BJ (cell line): ENCODE results near the gene ZNF467. TPM values are rescaled to one million over a fixed set of nuclear protein-coding genes. Genes with fewer than 3 reads are reported as not detected.

ENCODE experiments used
- CTCF ChIA-PET: fragments of 350-600 bp; formaldehyde crosslinking; extraction: SDS; loops from one replicate; lab custom pipeline; 2021; ENCODE audit warnings: antibody characterized with exemption, inconsistent platforms; lab: Yijun Ruan, JAX
- POLR2A ChIA-PET: fragments of 300-600 bp; sonication (Branson Sonifier 250); formaldehyde crosslinking; extraction: SDS; loops from one replicate; lab custom pipeline; 2021; ENCODE audit warnings: antibody characterized with exemption; lab: Charles Lee
- DNase-seq: peaks from one replicate; pipeline ENCODE4 v3.0.0-alpha.2; 2011; ENCODE audit warnings: low read depth
- H3K27me3 ChIP-seq: 2 replicates; pipeline ENCODE4 v1.6.0; 2011; ENCODE audit warnings: low read length; ENCODE audit not compliant: control insufficient read depth, insufficient read depth
- H3K36me3 ChIP-seq: 2 replicates; pipeline ENCODE4 v1.5.1; 2011; ENCODE audit warnings: low read length; ENCODE audit not compliant: control insufficient read depth, insufficient read depth
- H3K4me3 ChIP-seq: 2 replicates; pipeline ENCODE4 v1.5.1; 2011; ENCODE audit warnings: low read depth, mild to moderate bottlenecking, control low read depth, low read length
- polyA plus RNA-seq: library from polyadenylated mRNA; depleted of rRNA; stranded (reverse); fragments of >200 nt; gene quantifications from 2 replicates; pipeline ENCODE4 v1.2.3, GENCODE V29; 2011
- TF ChIP-seq, protein P1 (sequence below): IDR thresholded peaks from 2 replicates; pipeline ENCODE4 v1.5.1; 2011; ENCODE audit warnings: low read depth, mild to moderate bottlenecking, control low read depth, inconsistent platforms, low read length, moderate library complexity; ENCODE audit not compliant: insufficient read depth

Gene ZNF467
- polyA plus RNA-seq, 1 experiment = 1.6 TPM

DNA sequence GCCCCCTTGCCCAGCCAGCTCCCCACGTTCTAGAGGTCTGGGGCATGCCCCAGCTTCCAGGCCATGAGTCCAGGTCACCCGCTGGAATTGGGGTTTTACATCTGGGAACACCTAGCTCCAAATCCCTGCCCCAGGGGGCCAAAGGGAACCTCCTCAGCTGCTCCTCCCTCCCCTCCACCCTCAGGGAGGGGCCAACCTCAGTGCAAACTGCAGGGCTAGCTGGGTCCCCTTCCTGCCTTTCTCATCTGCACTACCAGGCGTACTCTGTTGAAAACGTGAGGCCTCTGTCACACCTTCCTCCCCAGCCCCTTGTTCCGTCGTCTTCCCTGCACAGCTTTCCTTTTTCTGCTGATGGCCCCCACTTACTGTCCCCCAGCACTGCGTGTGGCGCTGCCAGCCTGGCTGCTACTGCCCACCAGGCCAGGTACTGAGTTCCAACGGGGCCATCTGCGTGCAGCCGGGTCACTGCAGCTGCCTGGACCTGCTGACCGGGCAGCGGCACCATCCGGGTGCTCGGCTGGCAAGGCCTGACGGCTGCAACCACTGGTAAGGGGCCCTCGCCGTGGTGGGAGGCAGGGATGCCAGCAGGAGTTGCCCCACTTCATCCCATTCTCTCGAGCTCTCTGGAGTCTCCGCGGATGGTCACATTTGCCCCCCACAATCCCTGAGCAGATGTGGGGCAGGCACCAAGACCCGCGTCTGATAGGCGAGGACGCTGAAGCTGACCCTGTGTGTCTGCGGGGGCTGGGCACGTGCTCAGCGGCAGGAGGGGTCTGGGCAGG, 40.1 kb upstream of the ZNF467 start:
- CTCF ChIA-PET = interaction anchor here (1.2 kb wide), 1 partner anchor 10 kb away, joined by 4 read pairs; no protein-coding TSS in a partner anchor

DNA sequence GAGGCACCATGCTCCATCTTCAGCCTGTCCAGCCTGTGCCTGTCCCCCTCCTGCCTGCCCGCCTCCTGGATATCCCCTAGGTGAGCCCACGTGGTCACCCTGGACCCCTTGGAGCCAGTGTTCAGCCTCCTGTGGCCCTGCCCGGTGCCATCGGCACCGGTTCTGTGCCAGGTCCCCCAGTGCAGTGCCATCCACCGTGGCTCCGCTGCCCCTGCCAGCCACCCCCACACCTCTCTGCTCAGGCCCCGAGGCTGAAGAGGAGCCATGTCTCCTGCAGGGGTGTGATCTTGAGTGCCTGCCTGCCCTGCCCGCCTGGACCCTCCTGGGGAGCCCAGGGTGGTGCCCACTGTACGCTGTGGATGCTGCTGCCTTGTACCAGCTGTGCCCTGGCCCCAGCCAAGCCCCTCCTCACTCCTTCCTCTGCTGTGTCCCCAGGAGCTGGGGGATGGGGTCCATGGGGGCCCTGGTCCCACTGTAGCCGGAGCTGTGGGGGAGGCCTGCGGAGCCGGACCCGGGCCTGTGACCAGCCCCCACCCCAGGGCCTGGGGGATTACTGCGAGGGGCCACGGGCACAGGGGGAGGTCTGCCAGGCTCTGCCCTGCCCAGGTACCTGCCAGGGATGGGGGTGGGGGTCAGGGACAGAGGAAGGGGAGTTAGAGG, 38.6 kb upstream of the ZNF467 start:
- ChIA-PET CTCF (interaction anchor here (1.2 kb wide), 1 partner anchor 11 kb away, joined by 4 read pairs; no protein-coding TSS in a partner anchor), POLR2A (no interaction called here)
- no peak for DNase-seq
- no peak overlapping the region for H3K4me3 ChIP-seq
- H3K27me3 ChIP-seq = no peaks in the 10 kb centered on the region; the same call in 1 of the 2 replicates
- no peaks in the 10 kb centered on the region for H3K36me3 ChIP-seq
- TF ChIP-seq, protein P1, sequence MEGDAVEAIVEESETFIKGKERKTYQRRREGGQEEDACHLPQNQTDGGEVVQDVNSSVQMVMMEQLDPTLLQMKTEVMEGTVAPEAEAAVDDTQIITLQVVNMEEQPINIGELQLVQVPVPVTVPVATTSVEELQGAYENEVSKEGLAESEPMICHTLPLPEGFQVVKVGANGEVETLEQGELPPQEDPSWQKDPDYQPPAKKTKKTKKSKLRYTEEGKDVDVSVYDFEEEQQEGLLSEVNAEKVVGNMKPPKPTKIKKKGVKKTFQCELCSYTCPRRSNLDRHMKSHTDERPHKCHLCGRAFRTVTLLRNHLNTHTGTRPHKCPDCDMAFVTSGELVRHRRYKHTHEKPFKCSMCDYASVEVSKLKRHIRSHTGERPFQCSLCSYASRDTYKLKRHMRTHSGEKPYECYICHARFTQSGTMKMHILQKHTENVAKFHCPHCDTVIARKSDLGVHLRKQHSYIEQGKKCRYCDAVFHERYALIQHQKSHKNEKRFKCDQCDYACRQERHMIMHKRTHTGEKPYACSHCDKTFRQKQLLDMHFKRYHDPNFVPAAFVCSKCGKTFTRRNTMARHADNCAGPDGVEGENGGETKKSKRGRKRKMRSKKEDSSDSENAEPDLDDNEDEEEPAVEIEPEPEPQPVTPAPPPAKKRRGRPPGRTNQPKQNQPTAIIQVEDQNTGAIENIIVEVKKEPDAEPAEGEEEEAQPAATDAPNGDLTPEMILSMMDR = no peak

More for the DNA sequence above, 40.1 kb upstream of the ZNF467 start:
- POLR2A ChIA-PET = no interaction called here
- Histone ChIP-seq H3K27me3 (no peaks in the 10 kb centered on the region; the same call in 1 of the 2 replicates), H3K4me3 (no peak overlapping the region), H3K36me3 (no peaks in the 10 kb centered on the region)
- TF ChIP-seq, protein P1 = no peak
- DNase-seq = no peak

DNA sequence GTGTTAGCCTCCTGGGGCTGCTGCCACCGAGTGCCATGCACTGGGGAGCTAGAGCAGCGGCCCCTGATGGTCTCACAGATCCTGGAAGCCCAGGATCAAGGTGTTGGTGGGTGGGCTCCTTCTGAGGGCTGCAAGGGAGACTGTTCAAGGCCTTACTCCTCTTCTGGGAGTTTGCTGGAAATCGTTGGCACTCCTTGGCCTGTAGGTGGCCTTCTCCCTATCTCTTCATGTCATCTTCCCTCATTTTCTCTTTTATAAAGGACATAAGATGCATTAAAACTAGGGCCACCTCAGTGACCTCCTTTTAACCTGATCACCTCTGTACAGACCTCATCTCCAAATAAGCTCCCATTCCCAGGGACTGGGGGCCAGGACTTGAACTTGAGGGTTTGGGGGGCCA, 37.8 kb upstream of the ZNF467 start:
- ChIA-PET CTCF (no interaction called here), POLR2A (no interaction called here)
- H3K36me3 ChIP-seq = no peaks in the 10 kb centered on the region
- no peak for DNase-seq
- no peaks in the 10 kb centered on the region; the same call in 1 of the 2 replicates for H3K27me3 ChIP-seq
- TF ChIP-seq, protein P1 = peak; percentile 32
- no peak overlapping the region for H3K4me3 ChIP-seq

DNA sequence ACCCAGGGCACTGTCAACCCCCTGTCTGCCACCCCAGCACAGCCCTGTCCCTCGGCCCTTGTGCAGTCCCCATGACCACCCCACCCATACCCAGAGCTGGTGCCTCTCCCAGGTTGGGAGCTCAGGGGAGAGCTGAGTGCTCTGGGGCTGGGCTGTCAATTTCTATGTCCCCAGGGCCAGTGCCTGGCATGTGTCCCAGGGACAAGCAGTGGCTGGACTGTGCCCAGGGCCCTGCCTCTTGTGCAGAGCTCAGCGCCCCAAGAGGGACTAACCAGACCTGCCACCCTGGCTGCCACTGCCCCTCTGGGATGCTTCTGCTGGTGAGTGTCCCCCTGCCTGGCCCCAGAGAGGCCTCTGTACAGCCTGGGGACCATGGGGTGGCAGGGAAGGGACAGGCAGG, 35.8 kb upstream of the ZNF467 start:
- DNase-seq = no peak
- Histone ChIP-seq H3K27me3 (no peaks in the 10 kb centered on the region; the same call in 1 of the 2 replicates), H3K4me3 (no peak overlapping the region), H3K36me3 (no peaks in the 10 kb centered on the region)
- CTCF ChIA-PET = interaction anchor here (0.8 to 3.1 kb wide), 2 partner anchors 9 to 15 kb away, joined by 3 to 15 read pairs; no protein-coding TSS in a partner anchor
- POLR2A ChIA-PET = no interaction called here
- TF ChIP-seq, protein P1 = no peak

DNA sequence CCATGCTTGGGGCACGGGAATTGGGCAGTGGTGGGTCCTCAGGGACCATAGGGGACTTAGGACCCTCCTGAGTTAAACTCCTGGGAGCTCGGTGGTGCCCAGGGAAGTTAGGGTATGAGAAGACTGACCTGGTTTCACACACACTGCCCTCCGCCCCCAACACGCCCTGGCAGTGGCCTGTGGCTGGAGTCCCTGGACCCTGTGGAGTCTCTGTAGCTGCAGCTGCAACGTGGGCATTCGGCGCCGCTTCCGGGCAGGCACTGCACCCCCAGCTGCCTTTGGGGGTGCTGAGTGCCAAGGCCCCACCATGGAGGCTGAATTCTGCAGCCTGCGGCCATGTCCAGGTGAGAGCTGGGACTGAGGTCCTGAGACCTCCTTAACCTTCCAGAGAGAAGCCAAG, 34.9 kb upstream of the ZNF467 start:
- TF ChIP-seq, protein P1 = no peak
- no peak overlapping the region for H3K4me3 ChIP-seq
- H3K36me3 ChIP-seq = no peaks in the 10 kb centered on the region
- DNase-seq = no peak
- ChIA-PET CTCF (interaction anchor here (1.1 to 3.1 kb wide), 4 partner anchors 10 to 237 kb away, joined by 3 to 15 read pairs (median 4); no protein-coding TSS in a partner anchor), POLR2A (no interaction called here)
- no peaks in the 10 kb centered on the region; the same call in 1 of the 2 replicates for H3K27me3 ChIP-seq
